Left kidney (tissue), 2 donors: ENCODE results near the gene PTPN4. TPM values are rescaled to one million over a fixed set of nuclear protein-coding genes. Genes with fewer than 3 reads are reported as not detected.
A peak's percentile ranks its signal among the peaks of the same experiment; 100 is the strongest.

Experiments
- DNase-seq: peaks from one replicate; pipeline ENCODE4 v3.0.0-alpha.2; 2013
- polyA plus RNA-seq: library from polyadenylated mRNA; unstranded; fragments of 120-200 nt; gene quantifications from one replicate; pipeline ENCODE4 v1.2.1, GENCODE V29; 2013; ENCODE audit not compliant: insufficient read length

PTPN4 gene
- polyA plus RNA-seq, 1 donor, result 29.0 TPM

DNA sequence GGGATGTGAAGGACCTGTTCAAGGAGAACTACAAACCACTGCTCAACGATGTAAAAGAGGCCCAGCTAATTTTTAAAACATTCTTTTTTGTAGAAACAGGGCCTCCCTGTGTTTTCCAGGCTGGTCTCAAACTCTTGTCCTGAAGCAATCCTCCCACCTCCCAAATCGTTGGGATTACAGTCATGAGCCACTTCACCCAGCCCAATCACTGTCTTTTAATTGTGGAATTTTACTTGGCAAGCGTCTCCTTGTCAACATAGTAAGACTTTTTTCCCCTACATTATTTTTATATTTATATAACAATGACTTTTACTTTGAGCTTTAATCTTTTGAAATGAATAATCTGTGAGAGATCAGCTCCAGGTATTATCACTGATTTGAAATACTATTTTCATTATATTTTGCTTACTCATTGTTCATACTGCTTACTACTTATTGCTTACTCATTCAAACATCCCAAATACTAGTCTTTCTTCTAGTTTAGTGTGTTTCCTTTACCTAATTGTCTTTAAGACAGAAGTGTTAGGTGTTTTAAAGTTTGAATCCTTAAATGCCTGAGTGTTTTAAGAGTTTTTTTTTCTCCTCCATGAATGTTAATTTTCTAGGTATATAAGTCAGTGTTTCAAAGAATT is 48.9 kb downstream of the PTPN4 start:
- no peak for DNase-seq

DNA sequence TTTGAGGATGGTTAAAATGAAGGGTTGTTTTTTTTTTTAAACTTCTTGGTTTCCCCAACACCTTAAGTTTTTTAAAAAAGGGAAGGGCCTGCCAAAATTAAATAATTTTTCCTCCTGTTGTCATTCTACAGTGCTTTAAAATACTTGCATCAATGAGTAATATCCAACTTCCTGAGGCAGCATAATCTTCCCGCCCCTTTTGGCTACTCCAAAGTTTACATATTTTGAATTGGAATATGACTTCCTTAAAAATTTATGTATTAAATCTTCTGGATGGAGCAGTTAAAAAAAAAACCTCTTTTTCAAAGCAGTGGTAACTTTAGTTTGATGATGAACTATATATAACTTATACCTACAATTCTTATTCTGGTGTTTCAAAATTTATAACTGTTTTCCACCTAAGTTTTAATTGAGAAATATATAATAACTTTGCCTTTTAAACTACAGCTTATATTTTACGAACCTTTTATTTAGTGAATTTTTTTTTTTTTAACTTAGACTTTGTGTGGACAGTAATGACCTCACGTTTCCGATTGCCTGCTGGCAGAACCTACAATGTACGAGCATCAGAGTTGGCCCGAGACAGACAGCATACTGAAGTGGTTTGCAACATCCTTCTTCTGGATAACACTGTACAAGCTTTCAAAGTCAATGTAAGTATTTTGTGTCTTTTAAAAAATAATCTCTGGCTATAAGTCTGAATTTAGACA is 49.8 kb downstream of the PTPN4 start:
- DNase-seq, result peak; percentile 10

DNA sequence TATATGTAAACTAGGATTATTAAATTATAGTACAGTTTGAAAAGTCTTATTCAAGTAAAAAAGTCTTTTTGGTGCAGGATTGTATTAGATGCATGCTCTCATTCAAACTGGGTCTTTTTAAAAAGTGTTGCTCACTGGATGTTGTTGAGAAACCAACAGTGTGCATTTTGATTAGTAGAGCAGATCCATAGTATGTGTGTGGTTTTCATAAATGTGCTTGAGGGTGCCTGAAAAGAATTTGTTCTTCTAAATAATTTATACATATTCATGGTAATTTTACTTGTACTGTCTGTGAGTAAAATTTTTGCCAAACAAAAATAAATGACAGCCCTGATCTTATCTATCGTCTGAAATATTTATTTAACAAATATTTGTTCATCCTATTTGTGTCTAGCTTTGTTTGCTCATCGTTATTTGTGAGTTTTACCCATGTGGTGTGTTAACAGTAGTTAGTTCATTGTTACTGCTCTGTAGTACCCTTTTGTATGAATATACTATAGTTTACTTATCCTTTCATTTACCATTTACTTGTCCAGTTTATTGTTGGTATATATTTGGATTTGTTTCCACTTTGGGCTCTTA is 50.4 kb downstream of the PTPN4 start:
- DNase-seq, result no peak

DNA sequence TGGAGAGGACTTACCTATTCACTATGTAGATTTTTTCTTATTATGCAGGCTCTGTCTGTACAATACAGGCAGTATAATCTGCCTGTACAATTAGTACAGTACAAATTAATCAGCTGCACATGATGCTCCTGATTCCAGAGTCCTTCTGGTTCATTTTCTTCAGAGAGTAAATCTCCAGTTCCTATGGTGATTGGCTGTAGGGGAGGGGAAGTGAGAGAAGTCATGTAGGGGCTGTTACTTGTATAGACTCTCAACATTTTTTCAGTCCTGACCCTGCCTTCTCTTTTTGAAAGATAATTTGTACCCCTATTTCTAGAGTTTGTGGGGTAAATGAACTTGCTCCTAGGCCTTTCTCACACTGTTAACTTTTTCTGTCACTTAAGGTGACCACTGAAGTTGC is 54.5 kb downstream of the PTPN4 start:
- no peak for DNase-seq

DNA sequence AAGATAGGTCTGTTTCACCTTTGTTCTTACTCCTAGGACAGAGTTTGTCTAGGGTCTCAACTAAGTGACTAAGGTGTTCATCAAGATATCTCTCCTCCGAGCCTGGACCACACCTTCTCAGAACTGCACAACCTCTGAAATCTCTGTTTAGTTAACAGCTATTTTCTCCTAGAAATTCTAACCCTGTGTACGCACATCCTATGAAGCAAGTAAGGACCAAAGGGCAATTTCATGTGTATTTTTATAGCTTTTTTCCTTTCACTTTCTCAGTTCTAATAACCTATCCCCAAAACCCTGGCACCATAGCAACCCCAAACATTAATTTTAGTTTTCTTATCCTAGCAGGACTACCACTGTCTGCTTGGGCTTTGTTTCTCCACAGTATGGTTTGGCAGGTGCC is 59.1 kb downstream of the PTPN4 start:
- DNase-seq, result no peak

DNA sequence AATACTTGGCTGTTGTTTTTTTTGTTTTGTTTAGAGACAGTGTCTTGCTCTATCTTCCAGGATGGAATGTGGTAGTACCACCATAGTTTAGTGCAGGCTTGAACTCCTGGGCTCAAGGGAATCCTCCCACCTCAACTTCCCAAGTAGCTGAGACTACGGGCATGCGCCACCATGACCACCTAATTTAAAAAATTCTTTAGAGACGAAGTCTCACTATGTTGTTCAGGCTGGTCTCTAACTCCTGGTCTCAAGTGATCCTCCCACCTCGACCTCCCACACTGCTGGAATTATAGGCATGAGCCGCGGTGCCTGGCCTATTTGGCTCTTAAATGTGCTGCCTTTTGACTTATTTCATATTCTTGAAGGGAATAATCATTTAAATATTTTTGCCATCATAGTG is 60.1 kb downstream of the PTPN4 start:
- DNase-seq, result no peak

DNA sequence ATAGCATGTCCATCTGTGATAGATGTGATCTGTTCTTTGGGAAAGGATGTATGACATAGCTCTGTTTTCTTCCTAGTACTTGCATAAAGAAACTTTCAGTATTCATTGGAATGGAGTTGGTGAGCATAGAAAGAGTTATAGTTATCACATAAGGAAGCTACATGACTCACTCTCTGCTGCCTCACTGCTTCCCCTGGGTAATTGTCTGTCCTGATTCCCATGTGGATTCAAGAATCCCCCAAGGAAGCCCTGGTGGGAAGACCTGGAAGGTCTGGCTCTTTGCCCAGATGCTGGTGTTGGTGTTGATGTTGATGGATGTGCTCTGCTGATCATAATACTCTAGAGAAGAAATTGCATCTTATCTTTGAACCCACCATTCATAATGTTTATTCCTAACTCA is 60.6 kb downstream of the PTPN4 start:
- DNase-seq, result no peak

DNA sequence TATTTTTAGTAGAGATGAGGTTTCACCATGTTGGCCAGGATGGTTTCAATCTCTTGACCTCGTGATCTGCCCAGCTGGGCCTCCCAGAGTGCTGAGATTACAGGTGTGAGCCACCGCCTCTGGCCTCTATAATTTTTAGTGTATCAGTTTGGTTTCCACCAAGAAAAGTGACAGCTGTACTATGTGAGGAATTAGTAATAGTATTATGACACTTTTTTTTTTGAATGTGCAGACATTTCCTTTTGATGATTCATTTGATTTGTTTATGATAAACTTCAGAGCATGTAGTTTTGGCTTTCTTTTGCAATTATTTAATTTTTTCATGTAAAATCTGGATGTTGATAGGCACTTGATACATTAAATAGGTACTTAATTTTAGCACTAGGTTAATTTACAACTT is 61.5 kb downstream of the PTPN4 start:
- no peak for DNase-seq

DNA sequence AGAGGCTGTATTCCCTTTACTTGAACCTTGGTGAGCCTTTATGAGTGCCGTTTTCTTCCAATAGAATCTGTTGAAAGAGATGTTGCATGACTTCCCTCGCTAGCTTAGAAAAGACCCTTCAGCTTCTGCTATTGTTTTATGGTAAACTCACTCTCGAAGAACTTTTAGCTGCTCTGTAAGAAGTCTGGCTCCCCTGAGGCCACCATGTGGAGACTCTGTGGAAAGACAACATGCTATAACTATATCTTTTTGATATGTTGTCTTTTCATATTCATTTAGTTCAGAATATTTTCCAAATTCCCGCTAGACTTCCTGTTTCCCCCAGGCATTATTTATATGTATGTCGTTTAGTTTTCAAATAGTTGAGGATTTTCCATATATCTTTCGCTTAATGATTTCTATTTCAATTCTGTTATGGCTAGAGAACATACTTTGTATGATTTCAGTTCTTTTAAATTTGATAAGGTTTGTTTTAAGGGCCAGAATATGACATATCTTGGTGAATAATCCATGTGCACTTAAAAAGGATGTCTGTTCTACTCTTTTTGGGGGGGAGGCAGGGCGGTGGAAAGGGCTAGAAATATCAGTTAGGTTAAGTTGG is 64.1 kb downstream of the PTPN4 start:
- DNase-seq, result no peak

DNA sequence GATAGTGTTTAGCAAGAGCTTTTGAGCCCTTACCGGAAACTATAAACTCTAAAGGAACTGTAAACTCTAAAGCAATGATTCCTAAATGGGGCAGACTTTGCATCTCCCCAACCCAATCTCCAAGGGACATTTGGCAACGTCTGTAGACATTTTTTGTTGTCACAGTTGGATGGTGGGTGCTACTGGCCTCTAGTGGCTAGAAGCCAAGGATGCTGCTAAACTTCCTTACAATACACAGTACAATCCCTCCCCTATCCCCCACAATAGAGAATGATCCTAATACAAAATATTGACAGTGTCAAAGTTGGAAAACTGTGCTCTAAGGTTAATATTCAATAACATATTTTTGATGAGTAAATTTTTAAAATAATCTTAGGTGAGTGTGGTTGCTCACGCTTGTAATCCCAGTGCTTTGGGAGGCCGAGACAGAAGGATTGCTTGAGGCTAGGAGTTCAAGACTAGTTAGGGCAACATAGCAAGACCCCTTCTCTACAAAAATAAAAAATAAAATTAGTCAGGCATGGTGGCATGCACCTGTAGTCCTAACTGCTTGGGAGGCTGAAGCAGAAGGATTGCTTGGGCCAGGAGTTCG is 66.7 kb downstream of the PTPN4 start:
- no peak for DNase-seq

DNA sequence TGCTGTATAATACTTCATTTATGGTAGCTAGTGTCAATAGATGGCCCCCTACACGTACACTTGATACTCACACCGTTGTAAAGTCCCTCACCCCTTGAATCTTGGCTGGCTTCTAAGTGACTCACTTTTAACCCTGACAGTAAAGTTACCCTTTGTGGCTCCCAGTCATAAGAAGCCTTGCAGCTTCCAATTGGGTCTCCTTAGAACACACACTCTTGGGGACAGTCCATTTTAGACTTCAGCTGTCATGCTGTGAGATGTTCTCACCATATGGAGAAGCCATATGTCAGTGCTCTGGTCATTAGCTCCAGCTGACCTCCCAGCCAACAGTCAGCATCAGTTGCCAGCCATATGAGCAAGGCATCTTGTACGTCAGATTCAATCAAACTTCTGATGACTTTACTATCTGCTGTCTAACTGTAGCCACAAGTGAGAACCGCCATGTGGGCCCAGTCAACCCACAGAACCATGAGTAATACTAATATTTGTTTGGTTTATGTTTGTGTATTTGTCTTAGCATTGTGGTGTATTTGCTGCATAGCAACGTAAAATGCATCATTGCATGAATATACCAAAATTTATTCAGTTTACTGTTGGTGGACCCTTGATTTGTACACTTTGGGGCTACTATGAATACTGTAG is 68.3 kb downstream of the PTPN4 start:
- DNase-seq, result no peak

DNA sequence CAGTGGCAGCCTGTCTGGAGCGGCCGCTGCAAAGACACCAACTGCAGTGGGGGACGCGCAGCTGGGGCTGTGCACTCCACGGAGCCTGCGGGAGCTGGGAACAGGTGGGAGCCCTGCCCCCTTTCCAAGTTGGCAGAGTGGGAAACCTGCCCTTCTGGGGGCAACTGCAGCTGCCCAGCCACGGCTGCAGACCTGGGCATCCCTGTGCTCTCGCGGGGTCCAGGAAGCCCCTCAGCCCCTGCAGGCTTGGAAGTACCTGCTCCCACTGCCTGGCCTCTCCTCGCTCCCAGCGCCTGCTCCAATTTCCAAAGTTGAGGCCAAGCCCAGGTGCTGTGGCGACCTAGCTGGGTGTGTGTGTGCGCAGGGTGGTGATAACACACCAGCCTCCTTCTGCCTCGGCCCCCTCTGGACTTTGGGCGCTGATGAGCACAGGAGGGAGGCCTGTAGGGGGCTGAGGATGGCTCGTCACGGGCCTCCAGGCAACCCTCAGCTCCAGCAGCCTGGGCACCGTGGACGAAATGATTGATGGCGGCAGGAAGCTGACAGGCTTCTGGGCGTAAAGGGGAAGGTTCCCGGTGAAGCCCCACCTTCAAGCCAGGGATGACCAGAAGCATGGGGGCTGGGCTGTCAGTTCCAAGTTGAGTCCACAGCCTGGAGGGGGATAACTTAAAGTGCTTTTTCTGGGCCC is 76.9 kb downstream of the PTPN4 start:
- no peak for DNase-seq

DNA sequence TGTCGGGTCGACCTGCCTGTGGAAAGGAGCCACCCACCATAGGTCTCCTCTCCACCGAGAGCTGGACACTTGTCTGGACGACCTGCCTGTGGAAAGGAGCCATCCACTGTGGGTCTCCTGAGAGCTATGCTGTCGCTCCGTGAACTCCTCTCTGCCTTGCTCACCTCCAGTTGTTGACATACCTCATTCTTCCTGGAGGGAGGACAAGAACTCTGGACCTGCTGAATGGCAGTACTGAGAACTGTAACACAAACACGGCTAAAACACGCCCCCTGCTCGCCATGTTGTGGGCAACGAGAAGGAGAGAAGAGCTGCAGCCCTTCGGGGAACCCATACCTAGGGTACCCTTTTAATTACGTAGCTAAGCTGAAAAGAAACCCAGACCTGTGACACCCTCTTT is 77.6 kb downstream of the PTPN4 start:
- no peak for DNase-seq

DNA sequence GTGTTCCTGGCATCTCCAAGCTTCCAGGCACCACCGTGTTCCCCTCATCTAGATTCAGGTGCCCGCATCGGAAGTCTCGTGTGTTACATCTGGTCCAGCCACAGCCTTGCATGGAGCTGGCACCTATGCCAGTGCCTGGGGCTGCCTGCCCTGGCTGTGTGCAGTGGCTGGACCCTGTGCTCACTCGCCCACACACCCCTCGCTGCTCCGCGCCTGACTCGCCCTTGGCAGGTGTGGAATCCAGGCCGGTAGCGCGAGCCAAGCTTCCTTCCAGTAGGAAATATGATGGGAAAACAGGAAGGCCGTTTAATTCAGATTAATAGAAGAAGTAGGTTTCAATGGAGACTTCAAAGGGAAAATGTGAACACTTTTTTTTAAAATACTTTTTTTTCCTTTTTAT is 78.0 kb downstream of the PTPN4 start:
- DNase-seq, result no peak

DNA sequence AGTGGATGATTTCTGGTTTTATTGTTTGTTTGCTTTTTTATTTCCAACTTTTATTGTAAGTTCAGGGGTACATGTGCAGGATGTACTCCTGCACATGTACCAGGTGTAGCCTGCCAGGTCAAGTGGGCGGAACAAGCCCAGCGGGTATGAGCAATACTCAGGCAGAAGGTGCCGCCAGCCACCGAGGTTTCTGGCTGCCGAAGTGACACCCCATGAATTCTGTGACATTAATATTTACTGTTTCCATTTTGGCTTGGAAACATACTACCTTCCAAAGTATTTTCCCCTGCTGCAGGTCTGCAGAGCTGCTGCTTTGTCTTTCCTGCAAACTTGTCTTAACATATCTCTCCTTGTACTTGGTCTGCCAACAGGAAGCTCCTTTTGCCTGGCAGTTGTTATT is 78.5 kb downstream of the PTPN4 start:
- no peak for DNase-seq

DNA sequence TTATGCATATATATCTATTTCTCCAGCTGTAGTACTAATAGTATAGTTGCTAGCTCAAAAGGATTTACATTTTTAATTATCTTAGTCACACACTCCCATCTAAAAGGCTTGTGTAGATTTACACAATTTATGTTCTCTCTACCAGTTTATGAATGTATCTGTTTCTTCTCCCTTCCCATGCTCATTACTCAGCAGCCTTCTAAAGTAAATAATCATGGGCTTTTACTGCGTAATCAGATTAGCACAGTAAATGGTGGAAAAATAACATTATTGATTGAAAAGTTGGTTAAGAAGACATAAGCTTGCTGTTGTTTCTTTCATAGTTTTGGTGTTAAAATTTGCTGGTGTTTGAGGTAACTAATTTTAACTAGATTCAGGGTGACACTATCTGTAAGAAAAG is 81.8 kb downstream of the PTPN4 start:
- no peak for DNase-seq

DNA sequence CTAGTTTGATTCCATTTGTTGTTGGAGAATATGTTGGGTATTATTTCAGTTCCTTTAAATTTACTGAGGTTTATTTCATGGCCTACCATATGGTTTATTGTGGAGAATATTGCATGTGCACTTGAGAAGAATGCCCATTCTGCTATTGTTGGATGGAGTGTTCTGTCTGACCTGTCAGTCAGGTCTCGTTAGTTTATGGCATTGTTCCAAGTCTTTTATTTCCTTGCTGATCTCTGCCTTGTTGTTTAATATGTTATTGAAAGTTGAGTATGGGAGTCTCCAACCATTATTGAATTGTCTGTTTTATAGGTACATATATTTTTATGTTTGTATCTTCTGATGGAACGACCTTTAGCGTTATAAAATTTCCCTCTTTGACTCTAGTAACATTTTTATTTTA is 86.3 kb downstream of the PTPN4 start:
- DNase-seq, result no peak

DNA sequence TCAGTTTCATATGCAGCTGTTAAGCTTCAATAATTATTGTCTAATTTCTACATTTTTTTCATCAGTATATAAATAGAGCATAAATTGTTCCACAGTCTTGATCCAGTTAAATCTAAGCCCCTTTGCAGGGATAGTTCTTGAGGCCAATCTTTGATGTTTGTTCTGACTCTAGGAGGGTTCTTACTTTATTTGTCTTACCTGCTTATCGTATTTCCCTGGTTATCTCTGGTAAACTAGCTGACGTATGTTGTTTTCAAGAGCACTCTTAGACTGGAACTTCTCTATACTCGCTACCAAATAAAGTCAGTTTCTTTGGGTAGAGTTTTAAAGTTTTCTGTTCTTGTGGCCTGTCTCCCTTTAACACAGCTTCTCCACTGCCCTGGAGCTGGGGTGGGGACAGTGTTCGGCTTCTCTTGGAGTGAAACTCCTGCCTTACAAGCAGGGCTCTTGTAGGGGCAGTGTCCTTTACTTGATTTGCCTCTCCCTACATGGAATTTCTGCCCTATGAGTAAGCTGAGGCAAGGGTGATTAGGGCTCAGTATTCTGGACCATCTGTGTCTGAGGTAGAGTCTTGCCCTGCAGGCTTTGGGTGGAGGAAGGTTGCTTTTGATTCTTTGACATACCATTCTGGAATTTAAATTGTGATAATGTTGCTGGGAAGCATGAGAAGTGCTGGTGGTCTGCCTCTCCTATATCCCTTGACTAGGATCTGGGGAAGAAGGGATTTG is 90.3 kb downstream of the PTPN4 start:
- no peak for DNase-seq

DNA sequence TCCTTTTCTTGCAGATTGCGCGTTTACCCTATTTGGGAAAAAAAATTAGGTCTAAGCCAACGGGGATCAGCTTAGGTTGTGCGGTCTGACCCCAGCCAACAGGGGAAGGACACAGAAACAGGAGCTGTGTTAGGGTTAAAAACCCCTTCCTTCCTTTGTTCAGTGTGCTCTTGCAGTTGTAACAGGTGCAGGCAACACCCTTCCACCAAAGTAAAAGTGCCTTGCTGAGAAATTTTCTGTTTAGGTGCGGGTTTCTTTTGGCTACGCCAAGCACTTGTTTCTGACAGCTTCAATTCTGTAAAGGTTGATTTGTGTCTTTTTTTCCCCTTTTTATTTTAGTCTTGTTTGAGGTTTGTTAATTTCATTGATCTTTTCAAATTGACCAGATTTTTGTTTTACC is 92.5 kb downstream of the PTPN4 start:
- no peak for DNase-seq

DNA sequence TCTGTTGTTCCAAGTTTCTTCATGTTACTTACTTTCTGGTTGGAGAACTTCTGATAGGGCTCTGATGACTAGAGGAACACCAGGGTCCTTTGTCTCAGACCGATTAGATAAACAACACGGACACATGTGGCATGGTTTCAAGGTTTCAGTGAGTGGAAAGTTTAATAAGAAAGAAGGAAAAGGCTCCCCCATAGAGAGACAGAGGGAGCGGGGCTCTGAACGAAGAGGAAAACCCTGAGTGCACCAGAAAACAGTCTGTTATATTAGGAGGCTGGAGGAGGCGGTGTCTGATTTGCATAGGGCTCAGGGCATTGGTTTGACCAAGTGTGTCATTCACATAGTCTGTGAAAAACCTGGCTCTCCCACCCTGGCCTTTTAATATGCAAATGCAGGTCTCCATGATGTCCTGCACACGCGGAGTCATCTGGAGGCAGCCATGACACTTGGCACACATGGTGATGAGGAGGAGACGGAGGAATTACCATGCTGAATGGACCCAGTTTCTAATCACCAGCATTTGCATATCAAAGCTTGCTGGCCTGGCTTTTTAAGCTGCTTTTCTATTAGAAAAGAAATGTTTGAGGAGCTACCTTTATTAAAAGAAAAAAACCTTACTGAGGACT is 94.2 kb downstream of the PTPN4 start:
- DNase-seq, result no peak

DNA sequence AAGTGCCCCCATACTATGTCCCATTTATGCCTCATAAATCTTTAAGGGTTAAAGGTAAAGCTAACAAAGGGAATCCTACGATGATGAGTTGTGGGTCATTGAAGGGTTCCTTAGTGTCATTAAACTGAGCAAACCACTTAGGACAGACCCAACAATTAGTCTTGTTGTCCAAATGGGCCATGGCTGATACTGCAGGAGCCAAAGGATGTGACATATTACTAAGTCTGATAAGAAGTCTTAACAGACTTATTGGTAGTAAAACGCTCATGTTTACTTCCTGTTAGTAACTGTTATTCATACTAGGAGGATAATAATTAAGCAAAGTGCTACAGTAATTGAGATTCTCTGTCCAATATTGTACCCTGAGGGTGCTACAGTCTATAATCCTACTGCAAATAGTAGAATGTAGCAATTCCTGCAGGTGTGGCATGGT is 96.8 kb downstream of the PTPN4 start:
- DNase-seq, result no peak
